GM12874 (cell line): ENCODE measurements around the gene RSAD1.

Experiments used
- CTCF ChIP-seq: IDR thresholded peaks from 2 replicates; pipeline ENCODE4 v1.5.1; 2011; ENCODE audit warnings: low read depth, mild to moderate bottlenecking, control low read depth, low read length, moderate library complexity; ENCODE audit not compliant: insufficient read depth

The RSAD1 gene

DNA sequence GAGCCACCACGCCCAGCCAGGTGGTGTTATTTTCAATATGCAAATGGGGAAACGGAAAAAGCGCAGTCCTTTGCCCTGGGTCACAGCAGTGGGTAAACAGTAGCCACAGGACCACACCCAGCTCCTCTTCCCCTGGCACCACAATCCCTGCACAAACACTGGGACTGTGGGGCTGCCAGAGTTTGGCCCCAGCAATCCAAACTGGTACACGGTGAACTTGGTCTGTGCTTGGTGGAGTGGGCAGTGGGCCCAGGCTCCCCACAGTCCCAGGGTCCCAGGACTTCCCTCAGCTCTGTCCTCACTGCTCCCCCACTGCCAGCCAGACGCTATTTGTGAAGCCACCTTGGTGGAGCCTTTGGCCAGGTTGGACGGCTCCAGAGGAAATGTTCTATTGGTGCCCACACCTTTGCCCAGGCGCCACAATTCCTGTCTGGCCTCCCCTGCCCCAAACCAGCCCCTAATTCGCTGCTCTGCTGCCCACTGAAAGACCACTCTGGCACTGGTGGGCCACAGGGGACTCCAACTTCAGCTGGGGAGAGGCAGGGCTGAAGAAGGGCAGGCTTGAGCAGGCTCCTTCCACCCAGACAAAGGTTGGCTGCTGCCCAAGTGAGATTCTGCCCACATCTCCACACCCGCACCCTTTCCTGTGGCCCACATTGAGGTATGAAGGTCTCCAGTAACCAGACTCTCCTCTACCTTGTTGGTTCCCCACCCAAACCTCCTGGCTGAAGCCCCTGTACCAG is 12.1 kb upstream of the RSAD1 start:
- TF ChIP-seq CTCF = no peak

DNA sequence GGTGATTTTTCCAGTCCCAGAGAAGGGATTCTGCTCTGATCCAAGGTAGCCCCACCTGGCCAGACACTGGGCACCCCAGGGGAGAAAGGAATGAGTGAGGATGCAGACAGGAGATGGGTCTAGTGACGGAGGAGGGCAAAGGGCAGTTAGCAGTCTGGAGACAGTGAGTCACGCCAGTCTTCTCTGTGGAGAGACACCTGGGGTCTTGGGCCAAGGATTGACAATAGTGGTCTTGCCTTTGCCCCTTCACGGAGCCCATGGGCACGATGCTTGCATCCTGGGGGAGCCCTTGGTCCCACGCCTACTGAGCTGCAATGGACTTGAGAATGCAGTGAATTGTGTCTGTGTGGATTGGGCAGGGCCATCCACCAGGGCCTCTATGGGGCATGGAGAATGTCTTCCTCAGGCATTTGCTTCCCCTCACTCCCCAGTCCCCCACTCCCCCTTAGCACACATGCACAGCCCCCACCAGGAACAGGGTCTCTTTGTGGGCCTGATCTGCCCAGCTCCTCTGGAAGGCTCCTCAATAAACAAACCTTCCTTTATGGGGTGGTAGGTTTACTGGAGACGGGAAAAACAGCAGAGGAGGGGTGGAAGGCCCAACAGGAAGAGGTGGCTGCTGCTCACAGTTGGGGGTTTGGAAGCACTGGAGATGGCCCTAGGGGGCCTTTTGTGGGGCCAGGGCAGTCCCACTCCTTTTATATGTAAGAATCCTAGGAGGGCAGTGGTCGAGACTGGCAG is 11.4 kb upstream of the RSAD1 start:
- TF ChIP-seq CTCF = no peak

DNA sequence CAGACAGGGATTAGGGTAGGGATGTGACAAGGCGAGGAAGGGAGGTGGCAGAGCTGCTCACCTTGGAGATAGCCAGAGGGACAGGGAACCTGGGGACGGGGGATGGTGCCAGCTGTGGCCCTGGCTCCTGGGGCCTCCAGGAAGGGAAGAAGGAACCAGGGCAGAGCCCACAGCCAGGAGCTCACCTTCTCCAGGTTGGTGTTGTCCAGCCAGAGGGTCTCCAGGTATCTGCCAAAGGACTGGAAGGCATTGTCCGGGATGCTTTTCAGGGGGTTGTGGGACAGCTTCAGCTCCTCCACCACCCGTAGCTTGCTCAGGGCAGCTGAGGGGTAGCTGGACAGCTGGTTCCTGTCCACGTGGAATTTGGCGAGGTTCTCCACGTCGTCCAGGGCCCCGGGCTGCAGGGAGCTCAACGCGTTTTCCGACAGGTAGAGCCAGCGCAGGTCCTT is 10.8 kb upstream of the RSAD1 start:
- no peak for TF ChIP-seq CTCF

DNA sequence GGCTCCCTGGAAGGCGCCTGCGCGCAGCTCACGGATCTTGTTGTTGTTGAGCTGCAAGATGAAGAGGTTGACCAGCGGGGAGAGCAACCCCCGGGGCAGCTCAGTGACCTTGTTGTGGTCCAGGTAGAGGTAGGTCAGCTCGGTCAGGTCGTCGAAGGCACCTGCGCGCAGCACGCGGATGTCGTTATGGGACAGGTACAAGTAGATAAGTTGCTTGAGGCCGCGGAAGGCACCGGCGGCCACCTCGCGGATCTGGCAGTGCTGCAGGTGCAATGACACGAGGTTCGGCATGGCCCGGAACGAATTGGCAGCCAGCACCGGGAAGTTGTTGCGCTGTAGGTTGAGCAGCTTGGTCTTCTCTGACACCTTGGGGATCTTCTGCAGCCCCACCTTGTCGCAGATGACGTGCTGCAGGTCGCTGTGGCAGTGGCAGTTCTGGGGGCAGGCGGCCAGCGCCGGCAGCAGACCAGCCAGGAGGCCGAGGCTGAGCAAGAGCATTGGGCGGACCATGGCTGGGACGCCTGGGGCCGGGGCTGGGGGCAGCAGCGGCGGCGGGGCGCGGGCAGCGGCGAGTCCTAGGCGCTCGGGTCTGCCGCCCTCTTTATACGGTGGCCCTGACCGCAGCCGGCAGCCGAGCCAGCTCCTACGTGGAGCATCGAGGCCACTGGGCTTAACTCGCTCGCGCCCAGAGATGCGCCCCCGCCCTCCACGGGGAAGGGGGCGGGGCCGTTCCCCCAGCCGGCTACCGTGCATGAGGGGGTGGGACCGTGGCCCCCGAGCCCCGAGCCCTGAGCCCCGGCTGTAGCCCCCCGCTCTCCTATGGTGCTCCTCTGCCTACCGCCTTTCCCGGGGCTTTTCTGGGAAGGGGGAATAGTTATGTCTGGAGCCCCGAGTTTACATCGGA is 10.1 kb upstream of the RSAD1 start, which contains the start of gene CHAD:
TSS of gene CHAD (minus strand) at position 577 of the 904 bp plus-strand sequence. CDS start at position 510, 67 bp downstream.
- no peak for TF ChIP-seq CTCF

DNA sequence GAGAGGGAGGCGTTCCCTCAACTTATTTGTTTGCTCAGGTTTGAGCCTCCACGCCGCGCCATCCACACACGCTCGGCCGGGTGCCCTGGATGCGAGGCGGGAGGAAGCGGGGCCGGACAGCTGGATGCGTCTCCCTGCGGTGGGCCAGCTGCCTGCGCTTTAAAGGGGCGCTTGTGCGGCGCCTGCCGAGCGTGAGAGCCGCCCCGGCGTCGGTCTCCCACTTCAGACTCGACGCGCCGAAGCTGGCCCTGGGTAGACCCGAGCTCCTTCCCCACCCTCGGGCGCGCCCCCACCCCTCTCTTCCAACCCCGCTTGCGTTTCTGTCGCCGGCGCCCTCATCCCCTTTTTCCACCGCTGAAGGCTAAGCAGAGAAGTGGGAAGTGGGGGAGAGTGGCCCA is 9.5 kb upstream of the RSAD1 start:
- TF ChIP-seq CTCF = no peak

- no peak for TF ChIP-seq CTCF
Measured at GRCh38 chr17:50469671-50470305, 8.9 kb upstream of the RSAD1 start.
